ENCODE measurements around the gene POMGNT2.

POMGNT2 gene

GRCh38 chr3:43036621-43037423 is 69.1 kb downstream of the POMGNT2 start:
- no peak overlapping the region for H3K4me3 ChIP-seq (ENCODE audit: low read depth, low read length)
- TF ChIP-seq, protein P1, sequence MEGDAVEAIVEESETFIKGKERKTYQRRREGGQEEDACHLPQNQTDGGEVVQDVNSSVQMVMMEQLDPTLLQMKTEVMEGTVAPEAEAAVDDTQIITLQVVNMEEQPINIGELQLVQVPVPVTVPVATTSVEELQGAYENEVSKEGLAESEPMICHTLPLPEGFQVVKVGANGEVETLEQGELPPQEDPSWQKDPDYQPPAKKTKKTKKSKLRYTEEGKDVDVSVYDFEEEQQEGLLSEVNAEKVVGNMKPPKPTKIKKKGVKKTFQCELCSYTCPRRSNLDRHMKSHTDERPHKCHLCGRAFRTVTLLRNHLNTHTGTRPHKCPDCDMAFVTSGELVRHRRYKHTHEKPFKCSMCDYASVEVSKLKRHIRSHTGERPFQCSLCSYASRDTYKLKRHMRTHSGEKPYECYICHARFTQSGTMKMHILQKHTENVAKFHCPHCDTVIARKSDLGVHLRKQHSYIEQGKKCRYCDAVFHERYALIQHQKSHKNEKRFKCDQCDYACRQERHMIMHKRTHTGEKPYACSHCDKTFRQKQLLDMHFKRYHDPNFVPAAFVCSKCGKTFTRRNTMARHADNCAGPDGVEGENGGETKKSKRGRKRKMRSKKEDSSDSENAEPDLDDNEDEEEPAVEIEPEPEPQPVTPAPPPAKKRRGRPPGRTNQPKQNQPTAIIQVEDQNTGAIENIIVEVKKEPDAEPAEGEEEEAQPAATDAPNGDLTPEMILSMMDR (IDR thresholded peaks at IDR 0.05; ENCODE audit: low read depth, low read length): no peak

GRCh38 chr3:43035801-43036365 is 70.0 kb downstream of the POMGNT2 start:
- TF ChIP-seq, protein P1 (IDR thresholded peaks at IDR 0.05; ENCODE audit: low read depth, low read length): no peak
- H3K4me3 ChIP-seq (ENCODE audit: low read depth, low read length): no peak overlapping the region

DNA sequence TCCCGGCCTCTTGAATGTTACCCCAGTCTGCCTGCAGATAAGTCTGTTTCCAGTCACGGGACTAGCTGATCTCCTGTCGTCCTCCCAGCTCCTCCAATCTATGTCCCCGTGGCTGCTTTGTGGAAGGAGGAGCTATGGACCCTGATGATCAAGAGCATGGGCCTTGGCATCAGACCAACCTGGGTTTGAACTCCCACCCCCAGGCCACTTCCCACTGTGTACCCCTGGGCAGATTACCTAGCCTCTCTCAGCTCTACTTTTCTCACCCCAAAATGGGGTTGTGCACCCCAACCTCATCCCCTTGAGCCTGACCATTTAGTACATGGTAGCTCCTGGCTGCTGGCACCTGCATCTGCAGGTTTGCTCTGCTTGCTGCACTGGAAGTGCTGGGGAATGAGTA is 71.0 kb downstream of the POMGNT2 start:
- H3K4me3 ChIP-seq (ENCODE audit: low read depth, low read length): no peak overlapping the region
- TF ChIP-seq, protein P1 (IDR thresholded peaks at IDR 0.05; ENCODE audit: low read depth, low read length): no peak

GRCh38 chr3:43034200-43034599 is 71.7 kb downstream of the POMGNT2 start:
- TF ChIP-seq, protein P1 (IDR thresholded peaks at IDR 0.05; ENCODE audit: low read depth, low read length): no peak
- no peak overlapping the region for H3K4me3 ChIP-seq (ENCODE audit: low read depth, low read length)

DNA sequence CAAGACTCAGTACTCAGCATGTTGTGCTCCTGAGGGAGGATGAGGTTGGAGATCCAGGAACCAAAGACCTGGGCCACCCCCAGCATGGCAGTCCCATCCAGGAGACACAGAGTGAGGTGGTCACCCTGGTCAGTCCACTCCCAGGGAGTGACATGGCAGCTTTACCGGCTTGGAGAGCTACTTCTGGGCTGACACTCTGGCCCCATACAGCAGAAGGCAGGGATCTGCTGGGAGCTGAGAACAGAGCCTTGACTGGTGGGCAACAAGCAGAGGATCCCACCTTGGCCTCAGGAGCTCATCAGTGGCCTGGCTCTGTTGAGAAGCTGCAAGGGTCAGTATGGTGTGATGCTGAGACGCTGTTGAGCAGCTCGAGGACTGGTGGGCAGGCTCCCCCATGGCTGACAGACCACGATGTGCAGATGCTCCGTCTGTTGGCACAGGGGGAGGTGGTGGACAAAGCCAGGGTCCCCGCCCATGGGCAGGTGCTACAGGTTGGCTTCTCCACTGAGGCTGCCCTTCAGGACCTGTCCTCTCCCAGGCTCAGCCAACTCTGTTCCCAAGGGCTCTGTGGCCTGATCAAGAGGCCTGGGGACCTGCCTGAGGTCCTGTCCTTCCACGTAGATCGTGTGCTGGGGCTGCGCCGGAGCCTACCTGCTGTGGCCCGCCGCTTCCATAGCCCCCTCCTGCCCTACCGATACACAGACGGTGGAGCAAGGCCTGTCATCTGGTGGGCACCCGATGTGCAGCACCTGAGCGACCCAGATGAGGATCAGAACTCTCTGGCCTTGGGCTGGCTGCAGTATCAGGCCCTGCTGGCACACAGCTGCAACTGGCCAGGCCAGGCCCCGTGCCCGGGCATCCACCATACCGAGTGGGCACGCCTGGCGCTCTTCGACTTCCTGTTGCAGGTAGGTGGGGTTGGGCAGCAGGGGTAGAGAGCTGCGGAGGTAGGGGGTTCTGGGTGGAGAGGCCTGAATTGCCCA is 72.9 kb downstream of the POMGNT2 start:
- H3K4me3 ChIP-seq (ENCODE audit: low read depth, low read length): no peak overlapping the region
- TF ChIP-seq, protein P1 (IDR thresholded peaks at IDR 0.05; ENCODE audit: low read depth, low read length): no peak

DNA sequence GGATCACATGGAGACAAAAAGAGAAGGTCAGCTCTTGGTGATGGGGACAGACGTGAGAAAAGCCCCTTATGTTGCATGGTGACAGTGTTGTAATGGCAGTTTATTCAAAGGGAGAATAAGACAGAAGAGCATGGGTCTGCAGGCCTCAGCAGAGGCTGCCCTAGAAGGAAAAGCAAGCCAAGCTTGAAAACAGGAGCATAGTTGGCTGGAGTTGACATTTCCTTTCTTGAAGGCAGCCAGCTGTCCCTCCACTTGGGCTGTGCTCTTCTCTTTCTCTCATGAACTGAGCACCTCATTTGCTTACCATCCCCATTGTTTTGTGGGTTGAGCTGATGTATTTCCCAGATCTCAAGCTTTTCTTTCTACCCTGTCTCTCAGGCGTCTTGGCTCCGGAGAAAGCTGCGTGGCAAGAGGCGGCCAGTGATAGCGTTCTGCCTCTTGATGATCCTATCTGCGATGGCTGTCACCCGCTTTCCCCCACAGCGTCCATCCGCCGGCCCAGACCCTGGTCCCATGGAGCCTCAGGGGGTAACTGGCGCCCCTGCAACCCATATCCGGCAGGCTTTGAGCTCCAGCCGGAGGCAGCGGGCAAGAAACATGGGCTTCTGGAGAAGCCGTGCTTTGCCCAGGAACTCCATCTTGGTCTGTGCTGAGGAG is 73.9 kb downstream of the POMGNT2 start:
- H3K4me3 ChIP-seq (ENCODE audit: low read depth, low read length): no peak overlapping the region
- TF ChIP-seq, protein P1 (IDR thresholded peaks at IDR 0.05; ENCODE audit: low read depth, low read length): no peak
